AG09319 (cell line): ENCODE results near the gene RALGAPB.
"Not testable (repeated sequence)": the region's sequence is repeated elsewhere in the genome, so short reads cannot be mapped to it uniquely, and the experiment has no call there.

ENCODE experiments used
- DNase-seq: peaks from one replicate; pipeline ENCODE4 v3.0.0-alpha.2; 2010; ENCODE audit warnings: low read depth; ENCODE audit errors: extremely low read depth
- TF ChIP-seq, protein P1 (sequence below): IDR thresholded peaks from 2 replicates; pipeline ENCODE4 v1.5.1; 2011; ENCODE audit warnings: low read depth, mild to moderate bottlenecking, inconsistent platforms, low read length, moderate library complexity

Gene RALGAPB

GRCh38 chr20:38589967-38590675 lies 117.5 kb downstream of the RALGAPB start:
- DNase-seq = no peak
- TF ChIP-seq, protein P1, sequence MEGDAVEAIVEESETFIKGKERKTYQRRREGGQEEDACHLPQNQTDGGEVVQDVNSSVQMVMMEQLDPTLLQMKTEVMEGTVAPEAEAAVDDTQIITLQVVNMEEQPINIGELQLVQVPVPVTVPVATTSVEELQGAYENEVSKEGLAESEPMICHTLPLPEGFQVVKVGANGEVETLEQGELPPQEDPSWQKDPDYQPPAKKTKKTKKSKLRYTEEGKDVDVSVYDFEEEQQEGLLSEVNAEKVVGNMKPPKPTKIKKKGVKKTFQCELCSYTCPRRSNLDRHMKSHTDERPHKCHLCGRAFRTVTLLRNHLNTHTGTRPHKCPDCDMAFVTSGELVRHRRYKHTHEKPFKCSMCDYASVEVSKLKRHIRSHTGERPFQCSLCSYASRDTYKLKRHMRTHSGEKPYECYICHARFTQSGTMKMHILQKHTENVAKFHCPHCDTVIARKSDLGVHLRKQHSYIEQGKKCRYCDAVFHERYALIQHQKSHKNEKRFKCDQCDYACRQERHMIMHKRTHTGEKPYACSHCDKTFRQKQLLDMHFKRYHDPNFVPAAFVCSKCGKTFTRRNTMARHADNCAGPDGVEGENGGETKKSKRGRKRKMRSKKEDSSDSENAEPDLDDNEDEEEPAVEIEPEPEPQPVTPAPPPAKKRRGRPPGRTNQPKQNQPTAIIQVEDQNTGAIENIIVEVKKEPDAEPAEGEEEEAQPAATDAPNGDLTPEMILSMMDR = no peak

DNA sequence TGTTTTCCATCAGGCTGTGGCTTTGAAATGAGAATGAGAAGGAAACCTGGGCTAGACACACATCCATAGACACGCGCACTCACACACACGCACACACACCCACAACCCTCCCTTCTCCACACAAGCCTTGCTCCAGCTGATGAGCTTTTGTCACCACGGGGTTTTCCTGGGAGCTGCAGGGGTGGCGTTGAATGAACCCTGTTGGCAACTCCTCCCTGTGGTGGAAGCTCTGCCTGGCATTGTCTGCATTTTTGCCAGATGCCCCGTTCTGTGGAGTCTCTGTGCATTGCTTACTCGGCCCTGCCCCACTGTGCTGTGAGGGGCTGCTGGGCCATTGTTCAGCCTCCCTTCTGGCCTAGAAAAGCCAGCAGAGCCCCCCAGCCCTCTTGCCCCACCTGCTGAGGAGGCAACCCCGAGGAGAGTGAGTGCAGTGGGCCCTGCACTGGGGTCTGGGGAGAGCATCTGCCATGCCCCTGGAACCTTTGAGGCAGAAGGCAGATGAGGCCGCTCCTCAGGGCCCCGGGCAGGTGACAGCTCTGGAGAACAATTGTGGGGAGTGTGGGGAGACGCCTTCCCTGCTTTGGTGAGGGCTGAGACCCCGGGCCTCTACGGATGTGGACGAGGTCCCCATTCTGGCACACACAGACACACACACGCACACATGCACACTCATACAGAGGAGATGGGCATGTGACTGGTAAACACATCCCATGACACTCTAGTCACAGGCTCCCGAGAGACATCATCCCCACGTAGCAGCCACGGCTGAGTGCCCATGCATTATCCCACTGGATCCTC lies 118.2 kb downstream of the RALGAPB start:
- no peak for DNase-seq
- TF ChIP-seq, protein P1 = no peak

- TF ChIP-seq, protein P1 = no peak
These were observed 119.1 kb downstream of the RALGAPB start for GRCh38 chr20:38591474-38592410.

DNA sequence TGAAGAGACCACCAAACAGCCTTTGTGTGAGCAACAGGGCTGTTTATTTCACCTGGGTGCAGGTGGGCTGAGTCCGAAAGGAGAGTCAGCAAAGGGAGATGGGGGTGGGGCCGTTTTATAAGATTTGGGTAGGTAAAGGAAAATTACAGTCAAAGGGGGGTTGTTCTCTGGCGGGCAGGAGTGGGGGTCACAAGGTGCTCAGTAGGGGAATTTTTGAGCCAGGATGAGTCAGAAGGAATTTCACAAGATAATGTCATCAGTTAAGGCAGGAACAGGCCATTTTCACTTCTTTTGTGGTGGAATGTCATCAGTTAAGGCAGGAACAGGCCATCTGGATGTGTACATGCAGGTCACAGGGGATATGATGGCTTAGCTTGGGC lies 119.8 kb downstream of the RALGAPB start:
- not testable (repeated sequence) for DNase-seq

More at GRCh38 chr20:38591474-38592410, 119.1 kb downstream of the RALGAPB start:
- no peak for DNase-seq

GRCh38 chr20:38594281-38594680 lies 121.6 kb downstream of the RALGAPB start:
- not testable (repeated sequence) for DNase-seq

- DNase-seq = not testable (repeated sequence)
These were observed 123.2 kb downstream of the RALGAPB start for GRCh38 chr20:38595886-38596285.

GRCh38 chr20:38599410-38599882 lies 126.8 kb downstream of the RALGAPB start:
- DNase-seq = no peak

DNA sequence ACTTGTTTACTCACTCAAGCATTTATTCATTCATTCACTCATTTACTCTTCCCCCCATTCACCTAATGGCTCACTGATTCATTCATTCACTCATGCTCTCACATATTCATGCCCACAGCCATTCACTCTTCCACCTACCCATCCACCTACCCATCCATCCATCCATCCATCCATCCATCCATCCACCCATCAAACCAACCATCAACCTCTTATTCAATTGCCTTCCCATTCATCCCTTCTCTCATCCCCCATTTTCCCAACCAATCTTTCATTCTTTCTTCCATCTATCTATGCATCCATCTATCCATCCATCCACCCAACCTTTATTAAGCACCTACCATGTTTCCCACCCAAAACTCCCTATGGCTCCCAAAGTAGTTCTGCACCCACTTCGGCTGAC lies 127.4 kb downstream of the RALGAPB start:
- TF ChIP-seq, protein P1 = no peak
- no peak for DNase-seq

More at GRCh38 chr20:38599410-38599882, 126.8 kb downstream of the RALGAPB start:
- TF ChIP-seq, protein P1 = no peak
